Mononuclear cell (primary cell): ENCODE data around the gene CARS2. TPM values are rescaled to one million over a fixed set of nuclear protein-coding genes. Genes with fewer than 3 reads are reported as not detected.
"Not testable (repeated sequence)": the region's sequence is repeated elsewhere in the genome, so short reads cannot be mapped to it uniquely, and the experiment has no call there.

ENCODE experiments used
- H3K27me3 ChIP-seq: 2 replicates; pipeline ENCODE4 v1.6.0; 2011; ENCODE audit warnings: low read length, control low read depth; ENCODE audit not compliant: insufficient read depth
- H3K4me1 ChIP-seq: 2 replicates; pipeline ENCODE4 v1.5.1; 2011; ENCODE audit warnings: mild to moderate bottlenecking, low read length, control low read depth; ENCODE audit not compliant: insufficient read depth
- H3K4me3 ChIP-seq: 2 replicates; pipeline ENCODE4 v1.5.1; 2011; ENCODE audit warnings: mild to moderate bottlenecking, low read length, moderate library complexity
- H3K9me3 ChIP-seq: 2 replicates; pipeline ENCODE4 v1.5.1; 2011; ENCODE audit warnings: low read depth, mild to moderate bottlenecking, control low read depth, low read length
- total RNA-seq: library from RNA; depleted of rRNA; stranded (reverse); fragments of >200 nt; gene quantifications from one replicate; pipeline ENCODE4 v1.2.3, GENCODE V29; 2012

Gene CARS2
- total RNA-seq, 1 donor, result 44.4 TPM

GRCh38 chr13:110699148-110700145 lies 6.5 kb downstream of the CARS2 start:
- Histone ChIP-seq H3K9me3 (no peaks in the 10 kb centered on the region), H3K4me1 (peaks cover 60% of the 10 kb centered on the region), H3K4me3 (no peak overlapping the region), H3K27me3 (no peaks in the 10 kb centered on the region)

- no peak overlapping the region for H3K4me3 ChIP-seq
- H3K4me1 ChIP-seq, result peaks cover 53% of the 10 kb centered on the region
- no peaks in the 10 kb centered on the region for H3K9me3 ChIP-seq
- H3K27me3 ChIP-seq, result no peaks in the 10 kb centered on the region
Observed at GRCh38 chr13:110698689-110699088, 7.2 kb downstream of the CARS2 start.

DNA sequence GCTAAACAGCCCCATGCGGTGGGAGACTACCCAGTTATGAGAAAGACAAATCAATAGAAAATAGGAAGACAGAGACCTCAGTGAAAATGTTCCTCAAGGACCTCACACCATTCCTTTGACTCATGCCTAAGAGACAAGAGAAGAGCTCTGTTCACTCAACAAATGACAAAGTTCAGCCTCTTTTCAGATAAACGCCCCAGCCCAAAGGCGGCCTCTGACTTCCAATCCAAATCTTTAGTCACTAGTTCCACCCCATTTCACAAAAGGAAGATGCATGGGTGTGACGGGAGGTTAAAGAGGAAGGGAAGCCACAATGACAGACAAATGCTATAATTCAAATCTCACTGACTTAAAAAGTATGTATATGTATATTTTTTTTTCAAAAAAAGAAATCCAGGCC lies 8.1 kb downstream of the CARS2 start:
- H3K4me3 ChIP-seq, result no peak overlapping the region
- H3K4me1 ChIP-seq, result peaks cover 45% of the 10 kb centered on the region
- no peaks in the 10 kb centered on the region for H3K9me3 ChIP-seq
- no peaks in the 10 kb centered on the region for H3K27me3 ChIP-seq

DNA sequence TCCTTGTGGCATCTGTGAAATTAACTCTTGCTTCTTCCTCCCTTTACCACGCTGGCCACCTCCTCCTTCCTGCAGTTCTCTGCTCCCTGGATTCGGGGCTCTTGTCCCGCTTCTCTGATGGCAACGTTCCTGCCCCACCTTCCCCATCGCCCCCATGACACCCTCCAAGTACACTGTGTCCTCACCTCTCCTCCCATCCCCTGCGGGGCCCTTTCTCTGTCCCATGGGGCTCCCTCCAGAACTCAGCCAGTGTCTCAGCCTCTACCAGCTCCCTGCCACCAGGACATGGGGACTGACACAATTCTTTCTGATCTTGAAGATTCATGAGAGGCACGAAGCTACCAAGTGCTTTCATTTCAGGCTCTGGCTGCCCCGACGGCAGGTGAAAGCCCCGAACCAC lies 9.1 kb downstream of the CARS2 start:
- Histone ChIP-seq H3K4me1 (peaks cover 38% of the 10 kb centered on the region), H3K9me3 (no peaks in the 10 kb centered on the region), H3K27me3 (no peaks in the 10 kb centered on the region), H3K4me3 (no peak overlapping the region)

- peaks cover 38% of the 10 kb centered on the region for H3K4me1 ChIP-seq
- not testable (repeated sequence) for H3K9me3 ChIP-seq
Observed at GRCh38 chr13:110695774-110696173, 10.1 kb downstream of the CARS2 start.

DNA sequence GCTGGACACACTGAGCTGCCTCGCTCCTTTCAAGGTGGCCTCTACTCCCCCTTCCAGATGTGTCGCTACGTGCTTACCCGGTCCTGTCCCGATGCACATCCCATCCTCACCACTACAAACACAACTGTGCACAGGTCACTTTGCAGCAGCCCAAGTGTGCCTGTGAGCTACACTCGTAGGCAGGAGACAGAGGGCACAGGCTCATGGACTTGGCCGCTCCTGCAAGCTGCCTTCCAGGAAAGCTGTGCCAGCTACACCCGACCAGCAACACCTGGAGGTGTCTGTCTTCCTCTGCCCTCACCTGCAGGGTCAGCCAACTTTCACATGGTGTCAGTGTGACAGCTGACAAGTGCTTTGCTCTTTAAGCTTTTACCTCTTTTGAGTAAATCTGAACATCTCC lies 15.4 kb downstream of the CARS2 start:
- Histone ChIP-seq H3K4me1 (no peaks in the 10 kb centered on the region), H3K27me3 (no peaks in the 10 kb centered on the region), H3K9me3 (no peaks in the 10 kb centered on the region), H3K4me3 (no peak overlapping the region)

More at GRCh38 chr13:110695774-110696173, 10.1 kb downstream of the CARS2 start:
- H3K4me3 ChIP-seq, H3K27me3 ChIP-seq: not testable (repeated sequence)

DNA sequence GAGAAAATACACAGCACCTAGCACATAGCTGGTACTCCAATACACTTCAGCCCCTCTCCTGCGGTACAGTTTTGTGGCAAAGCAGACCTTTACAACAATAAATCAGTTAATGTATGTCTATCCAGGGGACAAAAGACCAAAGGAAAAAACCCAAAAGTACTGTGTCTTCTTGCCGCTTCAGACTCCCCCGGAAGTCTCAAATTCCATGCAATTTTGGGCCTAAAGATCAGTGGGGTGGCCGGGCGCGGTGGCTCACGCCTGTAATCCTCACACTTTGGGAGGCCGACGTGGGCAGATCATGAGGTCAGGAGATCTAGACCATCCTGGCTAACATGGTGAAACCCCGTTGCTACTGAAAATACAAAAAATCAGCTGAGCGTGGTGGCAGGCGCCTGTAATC lies 16.2 kb downstream of the CARS2 start:
- H3K4me1 ChIP-seq, result no peaks in the 10 kb centered on the region
- H3K4me3 ChIP-seq, result no peak overlapping the region
- H3K9me3 ChIP-seq, result no peaks in the 10 kb centered on the region
- H3K27me3 ChIP-seq, result no peaks in the 10 kb centered on the region

DNA sequence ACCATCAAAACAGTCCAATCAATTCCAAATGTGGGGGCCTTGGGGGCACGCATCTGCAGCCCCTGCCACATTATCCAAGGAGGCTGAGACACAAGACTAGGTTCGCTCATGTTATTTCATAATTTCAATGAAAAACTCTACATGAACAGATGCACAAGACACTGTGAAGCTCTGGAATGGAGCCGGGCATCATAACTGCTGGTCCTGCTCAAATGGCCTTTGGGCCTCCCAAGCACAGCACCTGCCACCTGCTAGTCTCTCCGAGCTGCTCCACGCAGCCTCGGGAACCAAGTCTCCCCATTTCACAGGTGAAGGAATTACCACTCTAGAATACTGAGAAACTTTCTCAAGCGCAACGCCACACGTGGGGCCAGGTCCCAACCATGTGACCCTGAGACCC lies 16.9 kb downstream of the CARS2 start:
- H3K4me1 ChIP-seq, result no peaks in the 10 kb centered on the region

DNA sequence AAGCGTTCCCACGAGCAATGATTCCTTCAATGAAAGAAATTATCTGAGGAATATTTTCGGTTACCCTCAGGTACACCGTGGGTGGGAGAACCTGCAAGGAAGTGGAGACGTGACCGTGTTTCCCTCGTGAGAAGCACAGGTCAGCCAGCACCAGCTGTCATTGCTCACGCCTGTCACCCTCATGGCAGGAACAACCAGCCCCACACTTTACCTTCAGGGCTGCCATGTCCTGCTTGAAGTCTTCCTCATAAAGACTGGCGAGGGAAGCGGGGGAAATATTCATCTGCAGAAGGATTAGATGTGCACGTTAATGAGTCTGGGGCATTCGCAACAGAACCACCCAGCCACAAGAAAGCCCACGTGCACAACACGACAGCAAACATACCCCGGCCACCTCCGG lies 18.2 kb downstream of the CARS2 start:
- Histone ChIP-seq H3K4me3 (no peak overlapping the region), H3K4me1 (no peaks in the 10 kb centered on the region), H3K27me3 (no peaks in the 10 kb centered on the region), H3K9me3 (no peaks in the 10 kb centered on the region)

More for the DNA sequence above, 16.9 kb downstream of the CARS2 start:
- H3K9me3 ChIP-seq, result no peaks in the 10 kb centered on the region
- no peaks in the 10 kb centered on the region for H3K27me3 ChIP-seq
- no peak overlapping the region for H3K4me3 ChIP-seq

DNA sequence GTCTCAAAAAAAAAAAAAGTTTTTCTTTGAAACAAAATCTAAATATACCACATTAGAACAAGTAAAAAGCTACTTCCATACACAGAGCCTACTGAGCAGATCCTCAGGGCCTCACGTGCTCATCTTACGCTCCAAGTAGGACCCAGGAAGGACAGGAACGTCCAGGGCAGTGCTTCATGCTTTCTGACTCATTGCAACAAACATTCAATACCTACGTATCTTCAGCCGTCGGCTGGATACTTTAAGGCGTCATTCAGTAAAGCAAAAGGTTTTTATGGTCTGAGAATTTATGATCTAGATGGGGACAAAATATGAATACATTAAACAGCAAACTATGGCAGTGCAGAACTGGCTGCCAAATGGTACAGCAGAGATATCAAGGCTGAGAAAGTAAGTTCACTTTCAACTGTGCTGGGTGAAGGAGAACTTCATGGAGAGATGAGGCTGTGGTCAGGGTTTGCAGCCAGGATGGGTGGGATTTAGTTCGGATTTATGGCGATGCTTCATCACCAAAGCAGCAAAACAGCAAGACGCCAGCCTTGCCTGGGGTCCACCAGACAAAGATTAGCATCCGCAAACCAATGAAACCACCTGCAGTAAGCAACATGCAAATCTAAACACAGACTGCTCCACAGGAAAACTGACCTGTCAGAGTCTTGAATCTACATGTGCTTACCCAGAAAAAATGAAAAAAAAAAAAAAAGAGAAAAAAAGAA lies 20.5 kb downstream of the CARS2 start:
- Histone ChIP-seq H3K27me3 (no peaks in the 10 kb centered on the region), H3K9me3 (no peaks in the 10 kb centered on the region), H3K4me3 (no peak overlapping the region), H3K4me1 (no peaks in the 10 kb centered on the region)

DNA sequence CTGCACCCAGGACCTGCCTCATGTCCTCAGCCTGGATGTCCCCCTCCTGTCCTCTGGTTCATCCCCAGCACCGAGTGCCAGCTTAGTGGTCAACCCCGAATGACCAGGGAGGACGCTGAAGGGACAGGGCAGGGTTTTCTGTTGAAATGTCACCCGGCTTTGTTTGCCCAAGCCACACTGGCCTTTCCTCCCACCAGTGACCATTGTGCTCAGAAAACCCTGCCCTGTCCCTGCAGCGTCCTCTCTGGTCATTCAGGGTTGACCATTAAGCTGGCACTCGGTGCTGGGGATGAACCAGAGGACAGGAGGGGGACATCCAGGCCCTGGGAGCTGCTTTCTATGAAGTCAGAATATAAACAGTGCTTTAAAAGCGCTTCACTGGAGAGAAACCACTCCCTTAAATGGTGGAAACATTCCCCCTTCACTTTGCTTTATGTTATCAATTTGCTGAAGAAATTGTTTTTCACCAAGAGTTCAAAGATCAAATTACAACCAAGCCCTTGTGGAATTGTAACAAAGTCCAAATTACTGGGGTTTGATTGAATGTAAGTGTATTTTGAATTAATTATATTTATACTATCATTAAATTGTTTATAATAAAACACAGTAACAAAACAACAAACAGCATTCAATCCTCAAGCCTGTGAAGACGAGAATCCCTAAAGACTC lies 21.4 kb downstream of the CARS2 start:
- Histone ChIP-seq H3K4me1 (no peaks in the 10 kb centered on the region), H3K4me3 (no peak overlapping the region), H3K27me3 (no peaks in the 10 kb centered on the region), H3K9me3 (no peaks in the 10 kb centered on the region)

DNA sequence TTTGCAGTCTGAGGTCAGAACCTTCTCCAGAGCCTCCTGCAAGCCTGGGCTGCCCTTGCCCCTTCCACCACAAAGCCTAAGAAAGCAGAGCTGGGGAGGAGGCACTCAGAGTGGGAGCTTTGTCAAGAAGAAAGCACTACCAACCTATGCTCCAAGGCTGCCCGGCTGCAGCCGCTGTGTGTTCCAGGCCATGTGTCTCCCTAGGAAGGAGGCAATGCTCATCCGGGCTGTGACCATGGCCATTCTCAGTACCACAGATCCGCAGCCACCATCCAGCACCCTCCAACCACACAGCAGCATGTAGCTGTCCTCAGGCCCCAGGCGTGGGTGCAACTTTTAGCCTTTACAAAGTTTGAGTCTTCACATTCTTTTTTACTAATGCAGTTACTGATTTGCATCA lies 22.0 kb downstream of the CARS2 start:
- no peak overlapping the region for H3K4me3 ChIP-seq
- H3K27me3 ChIP-seq, result no peaks in the 10 kb centered on the region
- H3K4me1 ChIP-seq, result no peaks in the 10 kb centered on the region
- H3K9me3 ChIP-seq, result no peaks in the 10 kb centered on the region

GRCh38 chr13:110683203-110683883 lies 22.6 kb downstream of the CARS2 start:
- H3K27me3 ChIP-seq, result no peaks in the 10 kb centered on the region
- H3K9me3 ChIP-seq, result no peaks in the 10 kb centered on the region

GRCh38 chr13:110682746-110683145 lies 23.2 kb downstream of the CARS2 start:
- Histone ChIP-seq H3K27me3 (no peaks in the 10 kb centered on the region), H3K9me3 (no peaks in the 10 kb centered on the region), H3K4me3 (no peak overlapping the region), H3K4me1 (no peaks in the 10 kb centered on the region)

More at GRCh38 chr13:110683203-110683883, 22.6 kb downstream of the CARS2 start:
- Histone ChIP-seq H3K4me3 (no peak overlapping the region), H3K4me1 (no peaks in the 10 kb centered on the region)
